ENCODE measurements around the gene EDC4. TPM values are rescaled to one million over a fixed set of nuclear protein-coding genes. Genes with fewer than 3 reads are reported as not detected.

EDC4 gene
- total and polyA plus RNA-seq, 9 of the 15 experiments (the other 6 are each of a cell fraction or from before 2014, with no cell fraction given): 1.1 to 131 (median 74.0) TPM

DNA sequence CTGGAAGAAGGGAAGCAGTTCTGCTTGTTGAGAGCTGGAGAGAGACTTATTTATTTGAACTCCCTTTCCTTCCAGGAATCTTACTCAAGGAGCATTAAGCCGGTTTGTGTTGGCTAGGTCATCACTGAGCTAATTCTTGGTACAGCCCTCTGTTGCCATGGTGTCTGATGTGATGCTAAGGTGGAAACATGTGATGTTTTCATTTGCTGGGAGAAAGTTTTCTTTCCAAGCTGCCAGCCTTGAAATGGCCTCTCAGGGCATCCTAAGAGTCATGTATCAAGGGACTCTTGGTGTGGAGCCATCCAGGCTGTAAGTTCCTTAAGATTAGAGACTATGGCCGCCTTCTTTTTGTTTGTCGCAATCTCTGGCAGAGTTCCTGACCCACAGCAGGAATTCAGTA lies 24.4 kb downstream of the EDC4 start:
- Histone ChIP-seq H3K4me2 (ENCODE audit: insufficient read depth, low read length) (no peak overlapping the region), H3K9me1 (ENCODE audit: control insufficient read depth, insufficient read depth, low read length) (no peaks in the 10 kb centered on the region), H3K4me3 (no peak overlapping the region), H3K9me3 (replicated peaks; ENCODE audit: control insufficient read depth, insufficient read depth, low read depth, low read length) (no peaks in the 10 kb centered on the region), H3K9ac (ENCODE audit: insufficient read depth in 1 of 2, low read depth in 2 of 2, low read length in 2 of 2) (no peak overlapping the region), H3K4me1 (replicated peaks in 1 of 2; ENCODE audit: control insufficient read depth in 2 of 2, insufficient read depth in 2 of 2, low read length in 2 of 2) (peaks cover 5 to 16% of the 10 kb centered on the region in 2 experiments; a peak in 3 of 5 replicates), H2AFZ (ENCODE audit: low read depth, low read length) (no peak overlapping the region), H3K36me3 (ENCODE audit: control insufficient read depth, insufficient read depth, low read length) (0 out of 3 replicates have a peak, but pooled peaks cover 3% of the 10 kb centered on the region), H3K79me2 (ENCODE audit: control insufficient read depth, insufficient read depth, low read length) (peaks cover 63% of the 10 kb centered on the region), H3K27me3 (ENCODE audit: control insufficient read depth in 2 of 2, insufficient read depth in 2 of 2, low read length in 2 of 2) (no peaks in the 10 kb centered on the region), H4K20me1 (replicated peaks; ENCODE audit: control insufficient read depth, insufficient read depth, low read length) (peaks cover 7% of the 10 kb centered on the region; the same call in 1 of the 2 replicates), H3K27ac (ENCODE audit: extremely low read depth, low read depth, low read length) (no peak overlapping the region)
- WGBS (ENCODE audit: insufficient coverage, low coverage, missing lambda C conversion rate): 74% methylated on average over 3 of the region's 3 CpGs
- CTCF ChIA-PET (ENCODE audit: low intra/inter-chr PET ratio): interaction anchor here (0.6 kb wide), 1 partner anchor 432 kb away, joined by 3 read pairs; no protein-coding TSS in a partner anchor
- POLR2A ChIA-PET: interaction anchor here (0.6 to 2.1 kb wide), 5 partner anchors 11 to 237 kb away, joined by 3 to 13 read pairs (median 4); partner anchors contain the start of gene ACD
- FAIRE-seq (no peak), DNase-seq (ENCODE audit: extremely low read depth in 1 of 4, low spot score in 3 of 4) (no peak), ATAC-seq (no peak)
- intact Hi-C loops (cut with micrococcal nuclease) (no loop called here), in situ Hi-C loops (cut with MboI) (no loop called here)
- no TSS peak for BruUV-seq (replicated peaks)
- TF ChIP-seq, protein P1, sequence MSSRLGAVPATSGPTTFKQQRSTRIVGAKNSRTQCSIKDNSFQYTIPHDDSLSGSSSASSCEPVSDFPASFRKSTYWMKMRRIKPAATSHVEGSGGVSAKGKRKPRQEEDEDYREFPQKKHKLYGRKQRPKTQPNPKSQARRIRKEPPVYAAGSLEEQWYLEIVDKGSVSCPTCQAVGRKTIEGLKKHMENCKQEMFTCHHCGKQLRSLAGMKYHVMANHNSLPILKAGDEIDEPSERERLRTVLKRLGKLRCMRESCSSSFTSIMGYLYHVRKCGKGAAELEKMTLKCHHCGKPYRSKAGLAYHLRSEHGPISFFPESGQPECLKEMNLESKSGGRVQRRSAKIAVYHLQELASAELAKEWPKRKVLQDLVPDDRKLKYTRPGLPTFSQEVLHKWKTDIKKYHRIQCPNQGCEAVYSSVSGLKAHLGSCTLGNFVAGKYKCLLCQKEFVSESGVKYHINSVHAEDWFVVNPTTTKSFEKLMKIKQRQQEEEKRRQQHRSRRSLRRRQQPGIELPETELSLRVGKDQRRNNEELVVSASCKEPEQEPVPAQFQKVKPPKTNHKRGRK (tag; IDR thresholded peaks at IDR 0.05): no peak
- TF ChIP-seq CBX5 (IDR thresholded peaks at IDR 0.05; ENCODE audit: borderline replicate concordance, low read depth) (no peak), SIRT6 (IDR thresholded peaks at IDR 0.05; ENCODE audit: low read depth, low read length) (no peak), CHD4 (IDR thresholded peaks at IDR 0.05; ENCODE audit: insufficient read depth, insufficient replicate concordance, low read depth, low read length, poor library complexity, severe bottlenecking) (no peak), BMI1 (IDR thresholded peaks at IDR 0.05; ENCODE audit: low read length) (no peak)
- TF ChIP-seq, protein P2, sequence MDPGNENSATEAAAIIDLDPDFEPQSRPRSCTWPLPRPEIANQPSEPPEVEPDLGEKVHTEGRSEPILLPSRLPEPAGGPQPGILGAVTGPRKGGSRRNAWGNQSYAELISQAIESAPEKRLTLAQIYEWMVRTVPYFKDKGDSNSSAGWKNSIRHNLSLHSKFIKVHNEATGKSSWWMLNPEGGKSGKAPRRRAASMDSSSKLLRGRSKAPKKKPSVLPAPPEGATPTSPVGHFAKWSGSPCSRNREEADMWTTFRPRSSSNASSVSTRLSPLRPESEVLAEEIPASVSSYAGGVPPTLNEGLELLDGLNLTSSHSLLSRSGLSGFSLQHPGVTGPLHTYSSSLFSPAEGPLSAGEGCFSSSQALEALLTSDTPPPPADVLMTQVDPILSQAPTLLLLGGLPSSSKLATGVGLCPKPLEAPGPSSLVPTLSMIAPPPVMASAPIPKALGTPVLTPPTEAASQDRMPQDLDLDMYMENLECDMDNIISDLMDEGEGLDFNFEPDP (CRISPR knock-in tag; IDR thresholded peaks at IDR 0.05): no peak
- TF ChIP-seq, protein P3, sequence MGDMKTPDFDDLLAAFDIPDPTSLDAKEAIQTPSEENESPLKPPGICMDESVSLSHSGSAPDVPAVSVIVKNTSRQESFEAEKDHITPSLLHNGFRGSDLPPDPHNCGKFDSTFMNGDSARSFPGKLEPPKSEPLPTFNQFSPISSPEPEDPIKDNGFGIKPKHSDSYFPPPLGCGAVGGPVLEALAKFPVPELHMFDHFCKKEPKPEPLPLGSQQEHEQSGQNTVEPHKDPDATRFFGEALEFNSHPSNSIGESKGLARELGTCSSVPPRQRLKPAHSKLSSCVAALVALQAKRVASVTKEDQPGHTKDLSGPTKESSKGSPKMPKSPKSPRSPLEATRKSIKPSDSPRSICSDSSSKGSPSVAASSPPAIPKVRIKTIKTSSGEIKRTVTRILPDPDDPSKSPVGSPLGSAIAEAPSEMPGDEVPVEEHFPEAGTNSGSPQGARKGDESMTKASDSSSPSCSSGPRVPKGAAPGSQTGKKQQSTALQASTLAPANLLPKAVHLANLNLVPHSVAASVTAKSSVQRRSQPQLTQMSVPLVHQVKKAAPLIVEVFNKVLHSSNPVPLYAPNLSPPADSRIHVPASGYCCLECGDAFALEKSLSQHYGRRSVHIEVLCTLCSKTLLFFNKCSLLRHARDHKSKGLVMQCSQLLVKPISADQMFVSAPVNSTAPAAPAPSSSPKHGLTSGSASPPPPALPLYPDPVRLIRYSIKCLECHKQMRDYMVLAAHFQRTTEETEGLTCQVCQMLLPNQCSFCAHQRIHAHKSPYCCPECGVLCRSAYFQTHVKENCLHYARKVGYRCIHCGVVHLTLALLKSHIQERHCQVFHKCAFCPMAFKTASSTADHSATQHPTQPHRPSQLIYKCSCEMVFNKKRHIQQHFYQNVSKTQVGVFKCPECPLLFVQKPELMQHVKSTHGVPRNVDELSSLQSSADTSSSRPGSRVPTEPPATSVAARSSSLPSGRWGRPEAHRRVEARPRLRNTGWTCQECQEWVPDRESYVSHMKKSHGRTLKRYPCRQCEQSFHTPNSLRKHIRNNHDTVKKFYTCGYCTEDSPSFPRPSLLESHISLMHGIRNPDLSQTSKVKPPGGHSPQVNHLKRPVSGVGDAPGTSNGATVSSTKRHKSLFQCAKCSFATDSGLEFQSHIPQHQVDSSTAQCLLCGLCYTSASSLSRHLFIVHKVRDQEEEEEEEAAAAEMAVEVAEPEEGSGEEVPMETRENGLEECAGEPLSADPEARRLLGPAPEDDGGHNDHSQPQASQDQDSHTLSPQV (IDR thresholded peaks at IDR 0.05): no peak
